Measurements from ENCODE around the gene HNRNPF. TPM values are rescaled to one million over a fixed set of nuclear protein-coding genes. Genes with fewer than 3 reads are reported as not detected.
"Not testable (repeated sequence)": the region's sequence is repeated elsewhere in the genome, so short reads cannot be mapped to it uniquely, and the experiment has no call there.

Gene HNRNPF
- total RNA-seq, 1 donor, result 235 TPM

DNA sequence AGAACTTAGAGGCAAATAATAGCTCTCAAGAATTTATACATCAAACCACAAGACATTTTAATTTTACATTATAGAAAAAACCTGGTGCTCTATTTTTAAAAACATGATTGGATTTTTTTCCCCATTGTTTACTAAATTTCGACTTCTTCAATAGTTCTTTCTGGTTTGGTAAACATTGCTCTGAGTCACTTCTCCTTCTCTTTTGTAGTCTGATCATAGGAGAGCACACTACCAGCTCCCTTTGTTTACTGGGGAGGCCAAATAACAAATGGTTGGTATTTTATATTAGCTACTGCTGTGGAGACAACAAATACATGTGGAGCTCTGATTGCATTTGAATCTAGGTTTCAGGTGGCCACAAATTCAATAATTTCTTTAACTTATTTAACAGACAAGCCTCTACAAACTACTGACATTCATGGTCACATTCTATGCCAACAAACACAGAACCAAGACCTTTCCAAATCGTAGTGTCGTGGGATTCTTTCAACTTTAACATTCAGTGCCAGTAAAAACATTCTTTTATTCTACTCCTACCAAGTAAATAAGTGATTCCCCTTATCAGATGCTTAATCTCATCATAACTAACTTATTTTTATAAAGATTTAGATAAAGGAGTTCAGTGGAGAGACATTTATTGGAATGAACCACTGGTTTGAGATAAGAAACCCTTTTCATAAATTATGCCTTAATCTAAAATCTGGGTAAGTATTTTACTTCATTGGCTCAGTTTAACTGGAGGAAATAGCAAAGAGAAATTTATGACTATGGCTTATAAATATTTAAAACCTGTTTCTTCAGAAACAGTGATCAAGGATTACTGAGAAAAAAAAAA is 55.3 kb downstream of the HNRNPF start:
- no peak for DNase-seq (ENCODE audit: low read depth in 2 of 3, low spot score in 2 of 3)

DNA sequence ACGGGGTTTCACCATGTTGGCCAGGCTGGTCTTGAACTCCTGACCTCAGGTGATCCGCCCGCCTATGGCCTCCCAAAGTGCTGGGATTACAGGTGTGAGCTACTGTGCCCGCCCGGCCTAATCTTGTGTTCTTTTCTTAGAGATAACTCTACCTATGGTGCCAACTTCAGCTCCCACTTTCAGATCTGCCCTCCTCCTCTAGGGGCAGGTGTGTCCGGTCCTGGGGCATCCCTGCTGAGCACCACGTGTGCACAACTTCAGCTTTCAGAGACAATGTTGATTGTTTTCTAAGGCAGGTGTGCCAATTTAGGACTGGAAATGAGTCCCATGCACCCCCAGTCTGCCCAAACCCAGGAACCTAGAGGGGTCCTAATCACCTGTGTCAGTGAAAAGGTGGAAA is 56.0 kb downstream of the HNRNPF start:
- no peak for DNase-seq (ENCODE audit: low read depth in 2 of 3, low spot score in 2 of 3)

DNA sequence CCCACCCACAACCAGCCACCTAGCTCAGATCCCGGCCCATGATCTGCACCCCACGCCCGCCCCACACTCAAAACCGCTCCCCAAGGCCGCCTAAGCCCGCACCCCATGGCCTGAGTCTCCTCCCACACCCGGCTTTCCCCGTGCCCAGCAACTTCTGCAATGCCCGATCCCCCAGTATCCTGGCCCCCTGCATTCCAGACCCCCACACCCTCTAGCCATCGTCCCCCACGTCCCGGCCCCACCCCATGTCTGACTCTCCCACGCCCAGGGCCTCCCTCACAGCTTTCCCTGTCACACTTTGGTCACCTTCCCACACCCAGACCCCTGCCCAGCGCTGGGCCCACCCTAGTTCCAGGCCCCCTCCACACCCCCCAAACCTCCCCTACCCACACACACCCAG is 57.7 kb downstream of the HNRNPF start:
- no peak for DNase-seq (ENCODE audit: low read depth in 2 of 3, low spot score in 2 of 3)

DNA sequence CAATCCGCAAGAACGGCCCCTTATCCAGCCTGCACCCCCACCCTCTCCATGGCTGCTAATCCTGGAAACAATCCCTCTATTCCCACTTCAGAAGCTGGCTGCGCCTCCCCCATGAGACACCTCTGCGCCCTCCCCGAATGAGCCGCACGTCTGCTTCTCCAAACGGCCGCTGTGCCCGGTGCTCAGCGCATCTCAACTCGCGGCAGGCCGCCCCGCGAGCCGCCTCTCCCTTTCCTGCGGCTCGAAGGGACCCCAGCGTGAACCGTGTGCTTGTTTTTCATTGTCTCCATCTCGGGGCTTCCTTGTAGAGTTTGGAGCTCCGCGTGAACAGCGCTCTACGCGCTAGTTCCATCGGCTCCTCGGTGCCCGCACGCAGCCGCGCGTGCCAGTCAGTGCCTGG is 58.3 kb downstream of the HNRNPF start:
- peak in 1 of 3 donors; percentile 14 for DNase-seq (ENCODE audit: low read depth in 2 of 3, low spot score in 2 of 3)

DNA sequence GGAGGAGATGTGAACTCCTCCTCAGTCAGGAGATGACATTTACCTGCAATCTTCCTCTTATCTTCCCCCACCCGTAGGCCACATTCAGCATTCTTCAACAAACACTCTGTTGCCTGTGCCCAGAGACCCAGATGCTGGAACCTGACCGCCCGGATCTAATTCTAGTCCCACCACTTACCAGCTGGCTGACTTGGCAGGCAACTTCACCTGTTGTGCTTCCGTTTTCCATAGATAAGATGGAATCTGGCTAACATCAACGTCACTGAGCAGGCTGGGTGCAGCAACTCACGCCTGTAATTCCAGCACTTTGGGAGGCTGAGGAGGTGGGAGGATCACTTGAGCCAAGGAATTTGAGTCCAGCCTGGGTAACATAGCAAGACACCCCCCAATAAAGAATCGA is 58.8 kb downstream of the HNRNPF start:
- DNase-seq (ENCODE audit: low read depth in 2 of 3, low spot score in 2 of 3), result no peak

DNA sequence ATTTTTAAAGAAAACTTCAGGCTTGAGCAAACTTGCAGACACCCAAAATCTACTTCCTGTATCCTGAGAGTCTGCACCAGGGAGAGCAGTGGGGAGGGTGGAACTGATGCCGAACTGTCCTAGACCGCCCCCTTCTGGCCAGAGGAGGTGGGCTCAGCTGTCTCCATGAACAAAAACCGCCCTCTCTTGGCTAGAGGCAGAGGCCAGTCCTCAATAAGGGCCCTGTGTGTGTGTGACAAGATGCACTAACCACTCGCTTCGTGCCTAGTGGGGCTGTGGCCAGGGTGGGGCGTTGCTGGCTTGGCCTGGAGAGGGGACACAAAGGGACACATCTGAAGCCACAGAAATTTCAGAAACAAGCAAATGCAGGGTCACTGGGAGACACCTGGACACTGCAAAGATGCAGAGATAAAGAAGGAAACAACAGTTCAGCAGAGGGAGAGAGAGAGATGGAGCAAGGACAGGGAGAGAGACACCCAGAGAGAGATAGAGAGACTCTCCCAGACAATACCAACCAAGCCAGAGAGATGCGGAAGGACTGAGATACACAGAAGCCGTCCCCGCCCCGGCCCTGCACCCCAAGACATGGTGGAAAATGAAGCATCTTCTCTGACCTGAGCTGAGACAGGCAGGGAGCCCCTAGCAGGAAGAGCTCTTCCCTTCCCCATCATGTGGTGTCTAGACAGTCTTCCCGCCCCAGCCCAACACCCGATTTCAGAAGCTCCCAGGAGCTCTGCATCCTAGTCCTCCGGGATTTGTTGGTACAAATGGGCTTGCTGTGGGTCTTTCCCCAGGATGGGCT is 60.3 kb downstream of the HNRNPF start:
- peak; percentile 77 to 91 (median 86) for DNase-seq (ENCODE audit: low read depth in 2 of 3, low spot score in 2 of 3)

DNA sequence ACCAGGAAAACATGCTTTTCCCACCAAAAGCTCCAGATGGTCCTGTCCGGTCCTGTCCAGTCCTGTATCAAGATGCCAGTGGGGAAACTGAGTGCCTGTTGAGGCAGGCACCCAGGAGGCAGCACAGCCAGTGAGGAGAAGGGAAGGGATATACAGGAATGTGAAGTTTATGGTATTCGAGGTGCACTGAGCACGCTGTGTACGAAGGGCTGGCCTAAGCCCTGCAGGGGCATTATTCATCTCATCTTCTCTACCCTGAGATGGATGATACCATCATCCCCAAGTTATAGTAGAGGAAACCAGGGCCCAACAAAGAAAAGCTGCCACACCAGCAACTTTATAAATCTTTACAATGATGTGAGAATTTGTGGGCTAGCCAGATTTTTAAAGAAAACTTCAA is 61.0 kb downstream of the HNRNPF start:
- DNase-seq (ENCODE audit: low read depth in 2 of 3, low spot score in 2 of 3), result no peak

DNA sequence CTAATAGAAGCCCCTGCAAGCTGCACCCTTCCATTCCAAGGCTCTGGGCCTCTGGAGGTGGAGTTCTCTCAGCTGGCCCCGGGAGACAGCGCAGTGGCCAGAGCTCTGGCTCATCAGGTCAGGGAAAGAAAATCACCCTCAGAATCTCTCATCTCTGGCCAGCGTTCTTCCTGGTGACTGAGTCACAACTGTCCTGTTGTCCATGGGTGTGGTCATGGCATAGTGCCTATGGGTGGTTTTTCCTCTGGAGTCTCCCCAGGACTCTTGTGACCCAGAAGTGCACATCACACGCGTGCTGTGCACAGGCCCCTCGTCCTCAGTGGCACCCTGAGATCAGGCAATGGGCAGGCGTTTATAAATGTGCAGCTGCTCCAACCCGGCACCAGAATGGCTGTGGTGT is 64.9 kb downstream of the HNRNPF start:
- DNase-seq (ENCODE audit: low read depth in 2 of 3, low spot score in 2 of 3), result no peak

DNA sequence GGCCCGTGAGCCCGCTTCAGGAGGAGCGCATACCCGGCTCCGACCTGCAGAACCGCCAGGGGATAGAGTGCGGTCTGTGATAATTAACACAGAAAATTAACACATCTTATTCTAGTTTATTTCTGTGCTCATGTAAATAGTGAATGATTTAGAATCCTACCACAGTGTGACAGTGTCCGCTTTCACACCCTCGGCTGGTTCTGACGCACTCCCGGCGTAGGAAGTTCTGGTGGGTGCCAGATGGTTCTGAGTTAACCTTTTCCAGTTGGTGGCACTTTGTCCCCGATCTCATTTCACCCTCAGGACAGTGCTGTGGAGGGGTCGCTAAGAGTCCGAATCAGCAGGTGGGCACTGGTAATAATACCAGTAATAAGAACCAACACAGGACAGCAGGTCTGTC is 65.9 kb downstream of the HNRNPF start:
- no peak for DNase-seq (ENCODE audit: low read depth in 2 of 3, low spot score in 2 of 3)

DNA sequence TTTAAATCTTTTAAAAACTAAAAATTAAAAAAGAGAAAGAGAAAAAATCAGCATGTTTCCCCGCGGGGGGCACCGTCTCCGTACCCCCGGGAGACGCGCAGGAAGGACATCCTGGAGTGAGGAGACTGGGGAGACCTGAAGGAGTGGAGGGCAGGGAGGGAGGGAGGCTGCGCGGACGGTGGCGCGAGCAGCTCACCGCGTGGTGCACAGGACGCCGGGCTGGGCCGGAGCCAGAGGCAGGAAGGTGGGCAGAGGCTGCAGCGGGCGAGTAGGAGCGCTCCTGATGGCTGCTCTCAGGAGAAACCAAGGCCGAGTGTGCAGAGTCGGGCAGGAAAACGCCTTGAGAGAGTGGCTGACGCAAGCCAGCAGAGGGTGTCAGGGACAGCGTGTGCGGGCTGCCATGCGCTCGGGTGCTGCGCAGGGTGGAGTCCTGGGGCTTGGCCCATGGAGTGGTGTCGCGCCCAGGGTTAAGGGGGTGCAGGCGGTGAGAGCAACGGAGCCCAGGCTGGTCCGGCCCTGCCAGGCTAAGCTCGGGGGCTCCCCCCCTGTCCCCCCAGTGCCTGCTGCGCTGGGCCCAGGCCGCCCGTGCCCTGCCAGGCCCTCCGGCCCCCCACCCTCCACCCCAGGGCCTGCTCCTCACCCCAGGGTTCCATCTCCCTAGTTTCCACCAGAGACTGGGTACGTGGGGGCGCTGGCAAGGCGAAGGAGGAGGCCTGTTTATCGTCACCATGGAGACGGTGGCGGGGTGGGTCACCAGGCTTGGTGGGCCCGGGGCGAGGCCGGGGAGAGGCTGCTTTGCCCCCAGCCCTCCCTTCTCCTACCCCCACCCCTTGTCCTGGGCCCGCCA is 66.5 kb downstream of the HNRNPF start:
- DNase-seq (ENCODE audit: low read depth in 2 of 3, low spot score in 2 of 3), result no peak

DNA sequence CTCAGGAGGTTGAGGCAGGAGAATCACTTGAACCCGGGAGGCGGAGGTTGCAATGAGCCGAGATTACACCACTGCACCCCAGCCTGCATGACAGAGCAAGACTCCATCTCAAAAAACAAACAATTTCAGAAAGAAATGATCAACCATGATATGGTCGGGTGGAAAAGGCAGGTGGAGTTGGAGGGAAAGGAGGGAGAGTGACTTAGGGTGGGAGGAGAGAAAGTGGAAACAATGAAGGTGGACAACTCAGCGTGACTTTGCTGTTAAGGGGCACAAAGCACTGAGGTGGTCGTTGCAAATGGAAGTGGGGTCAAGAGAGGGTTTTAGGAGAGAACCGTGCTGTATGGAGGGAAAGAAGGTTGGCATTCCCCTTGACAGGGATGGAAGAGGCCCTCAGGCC is 67.5 kb downstream of the HNRNPF start:
- DNase-seq (ENCODE audit: low read depth in 2 of 3, low spot score in 2 of 3), result no peak

DNA sequence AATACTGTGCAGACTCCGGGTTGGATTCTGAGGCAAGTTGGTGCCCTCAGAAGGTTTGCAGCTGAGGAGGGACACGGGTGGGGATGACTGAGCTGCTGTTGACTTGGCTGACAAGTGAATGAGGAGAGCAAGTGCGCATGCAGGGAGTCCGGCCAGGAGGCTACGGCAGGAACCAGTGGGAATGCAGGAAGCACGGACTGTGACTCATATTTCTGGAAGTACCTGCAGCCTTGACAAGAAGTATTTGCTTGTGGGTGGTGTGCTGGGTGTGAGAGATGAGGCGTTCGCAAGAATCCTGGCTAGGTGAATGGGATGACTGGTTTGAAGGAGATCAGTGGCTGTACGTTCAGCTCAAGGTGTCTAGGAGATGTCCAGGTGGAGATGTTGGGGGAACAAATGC is 68.4 kb downstream of the HNRNPF start:
- no peak for DNase-seq (ENCODE audit: low read depth in 2 of 3, low spot score in 2 of 3)

DNA sequence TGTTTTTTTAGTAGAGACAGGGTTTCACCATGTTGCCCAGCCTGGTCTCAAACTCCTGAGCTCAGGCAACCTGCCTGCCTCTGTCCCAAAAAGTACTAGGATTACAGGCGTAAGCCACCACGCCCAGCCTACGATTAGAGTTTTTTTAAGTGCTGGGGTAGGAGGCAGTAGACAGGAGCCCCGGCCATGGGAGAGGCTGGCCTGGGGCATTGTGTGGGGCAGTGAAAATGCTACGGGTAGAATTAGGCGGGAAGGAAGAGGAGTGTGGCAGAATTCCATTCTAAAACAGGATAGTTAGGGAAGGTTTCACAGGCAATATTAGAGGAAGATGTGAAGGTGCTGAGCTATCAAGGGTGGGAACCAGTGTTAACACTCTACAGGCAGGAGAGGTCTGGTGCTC is 68.9 kb downstream of the HNRNPF start:
- no peak for DNase-seq (ENCODE audit: low read depth in 2 of 3, low spot score in 2 of 3)

DNA sequence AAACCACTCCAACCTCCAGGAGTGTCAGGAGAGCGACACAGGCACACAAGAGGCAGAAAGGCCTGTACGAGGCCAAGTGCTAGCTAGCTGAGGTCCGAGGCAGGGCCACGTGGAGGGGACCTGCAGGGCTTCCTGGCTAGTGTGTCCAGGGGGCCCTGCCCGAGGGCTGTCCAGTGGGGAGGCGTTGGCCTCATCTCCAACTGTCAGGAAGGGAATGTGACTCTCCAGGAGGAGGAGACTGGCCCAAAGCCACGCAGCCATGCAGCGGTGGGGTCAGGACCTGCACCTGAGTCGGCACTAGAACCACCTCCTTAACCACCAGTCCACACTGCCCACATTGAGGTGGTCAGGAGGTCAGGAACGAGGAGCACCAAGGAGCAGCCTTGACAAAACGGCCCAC is 69.8 kb downstream of the HNRNPF start:
- no peak for DNase-seq (ENCODE audit: low read depth in 2 of 3, low spot score in 2 of 3)

DNA sequence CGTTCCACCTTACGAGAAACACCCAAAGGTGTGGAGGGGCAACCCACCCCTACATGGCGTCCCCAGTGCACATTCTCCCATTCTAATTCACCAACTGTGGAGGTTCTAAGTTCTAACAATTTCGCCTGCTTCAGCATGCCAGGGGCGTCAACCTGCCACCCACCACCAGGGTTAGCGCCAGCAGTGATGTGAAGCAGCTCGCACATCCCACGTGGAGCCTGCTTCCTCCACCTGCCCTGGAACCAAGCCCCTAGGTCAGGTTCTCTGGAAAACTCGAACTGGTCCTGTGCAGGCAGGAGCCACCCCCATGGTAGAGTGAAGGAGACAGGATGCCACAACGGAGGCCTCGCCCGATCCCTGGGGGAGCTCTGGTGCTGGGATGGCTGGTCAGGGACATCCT is 70.9 kb downstream of the HNRNPF start:
- no peak for DNase-seq (ENCODE audit: low read depth in 2 of 3, low spot score in 2 of 3)

DNA sequence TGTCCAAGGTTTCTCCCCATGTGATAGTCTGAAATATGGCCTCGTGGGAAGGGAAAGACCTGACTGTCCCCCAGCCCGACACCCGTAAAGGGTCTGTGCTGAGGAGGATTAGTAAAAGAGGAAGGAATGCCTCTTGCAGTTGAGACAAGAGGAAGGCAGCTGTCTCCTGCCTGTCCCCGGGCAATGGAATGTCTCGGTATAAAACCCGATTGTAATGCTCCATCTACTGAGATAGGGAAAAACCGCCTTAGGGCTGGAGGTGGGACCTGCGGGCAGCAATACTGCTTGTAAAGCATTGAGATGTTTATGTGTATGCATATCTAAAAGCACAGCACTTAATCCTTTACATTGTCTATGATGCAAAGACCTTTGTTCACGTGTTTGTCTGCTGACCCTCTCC is 71.5 kb downstream of the HNRNPF start:
- not testable (repeated sequence) for DNase-seq (ENCODE audit: low read depth in 2 of 3, low spot score in 2 of 3)

DNA sequence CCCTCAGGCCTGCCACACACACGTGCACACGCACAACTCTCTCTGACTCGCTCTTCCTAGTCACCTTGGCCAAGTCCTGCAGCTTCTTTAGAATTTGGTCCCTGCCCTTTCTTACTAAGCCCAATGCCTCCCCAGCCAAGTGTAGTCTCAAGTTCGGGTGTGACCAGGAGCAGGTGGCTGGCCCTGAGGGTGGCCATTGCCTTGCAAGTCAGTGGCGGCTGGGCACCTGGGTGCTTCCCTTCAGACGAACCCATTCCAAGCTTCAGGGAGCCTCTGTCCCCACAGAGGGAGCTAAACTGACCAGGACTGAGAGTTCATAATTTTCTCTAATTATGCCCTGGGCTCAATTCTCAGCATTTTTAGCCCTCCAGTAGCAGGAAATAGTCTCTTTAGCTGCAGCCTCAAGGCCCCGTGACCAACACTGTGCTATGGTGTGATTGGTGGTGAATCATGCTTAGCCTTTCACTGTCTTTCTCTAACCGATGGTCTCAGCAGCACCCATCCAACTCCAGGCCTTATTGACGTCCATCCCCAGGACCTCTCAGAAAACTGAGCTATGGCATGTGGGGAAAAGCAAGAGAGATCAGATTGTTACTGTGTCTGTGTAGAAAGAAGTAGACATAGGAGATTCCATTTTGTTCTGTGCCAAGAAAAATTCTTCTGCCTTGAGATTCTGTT is 72.2 kb downstream of the HNRNPF start:
- no peak for DNase-seq (ENCODE audit: low read depth in 2 of 3, low spot score in 2 of 3)

DNA sequence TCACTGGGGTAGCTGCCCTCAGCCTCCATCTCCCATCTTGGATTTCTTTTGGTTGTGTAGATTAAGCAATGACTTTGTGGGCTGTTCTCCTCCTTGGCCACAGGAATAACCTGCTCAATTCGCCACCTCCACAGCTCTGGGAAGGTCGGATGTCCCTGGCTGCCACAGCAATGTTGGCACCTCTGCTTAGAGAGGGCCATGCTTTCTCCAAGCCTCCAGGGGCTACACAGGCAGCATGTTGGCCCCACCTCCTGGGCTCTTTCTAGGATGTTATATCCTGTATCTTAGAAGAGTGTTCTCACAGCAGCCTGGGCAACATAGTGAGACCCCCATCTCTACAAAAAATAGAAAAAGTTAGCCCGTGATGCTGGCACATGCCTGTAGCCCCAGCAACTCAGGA is 72.9 kb downstream of the HNRNPF start:
- no peak for DNase-seq (ENCODE audit: low read depth in 2 of 3, low spot score in 2 of 3)
